AML-193 (cell line): ENCODE results near the gene MUC5AC.
"Not testable (repeated sequence)": the region's sequence is repeated elsewhere in the genome, so short reads cannot be mapped to it uniquely, and the experiment has no call there.

Experiments used
- DNase-seq, 2 experiments: peaks; one replicate each; lab custom pipeline; 2025; lab: John Stamatoyannopoulos, UW

MUC5AC gene

DNA sequence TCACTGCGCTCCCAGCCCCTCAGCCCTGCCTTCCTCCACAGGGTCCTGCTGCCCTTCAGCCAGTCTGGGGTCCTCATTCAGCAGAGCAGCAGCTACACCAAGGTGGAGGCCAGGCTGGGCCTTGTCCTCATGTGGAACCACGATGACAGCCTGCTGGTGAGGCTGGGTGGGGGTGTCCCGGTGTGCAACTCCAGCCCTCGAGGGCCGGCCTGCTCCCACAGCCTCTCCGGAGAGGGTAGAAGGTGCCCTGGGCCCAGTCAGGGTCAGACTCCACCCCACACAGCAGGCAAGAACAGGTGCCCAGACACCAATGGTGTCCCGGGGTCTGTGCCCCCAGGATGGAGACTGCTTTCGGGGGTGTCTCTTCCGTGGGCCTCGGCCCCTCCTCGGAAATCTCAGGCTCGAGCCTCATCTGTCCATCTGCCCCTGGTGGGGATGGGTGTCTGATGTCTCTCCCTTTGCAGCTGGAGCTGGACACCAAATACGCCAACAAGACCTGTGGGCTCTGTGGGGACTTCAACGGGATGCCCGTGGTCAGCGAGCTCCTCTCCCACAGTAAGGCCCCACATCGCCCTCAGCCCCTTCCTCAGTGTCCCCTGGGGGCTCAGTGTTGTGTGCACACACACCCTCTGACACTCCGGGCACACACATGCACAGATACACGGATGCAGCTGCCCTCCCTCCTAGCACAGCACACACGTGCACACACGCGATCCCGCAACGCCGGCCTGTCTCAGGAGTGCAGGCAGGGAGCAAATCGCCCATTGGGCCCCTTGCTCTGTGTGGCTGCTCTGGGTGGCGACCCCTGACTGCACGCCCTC, 4.9 kb downstream of the MUC5AC start:
- no peak for DNase-seq

DNA sequence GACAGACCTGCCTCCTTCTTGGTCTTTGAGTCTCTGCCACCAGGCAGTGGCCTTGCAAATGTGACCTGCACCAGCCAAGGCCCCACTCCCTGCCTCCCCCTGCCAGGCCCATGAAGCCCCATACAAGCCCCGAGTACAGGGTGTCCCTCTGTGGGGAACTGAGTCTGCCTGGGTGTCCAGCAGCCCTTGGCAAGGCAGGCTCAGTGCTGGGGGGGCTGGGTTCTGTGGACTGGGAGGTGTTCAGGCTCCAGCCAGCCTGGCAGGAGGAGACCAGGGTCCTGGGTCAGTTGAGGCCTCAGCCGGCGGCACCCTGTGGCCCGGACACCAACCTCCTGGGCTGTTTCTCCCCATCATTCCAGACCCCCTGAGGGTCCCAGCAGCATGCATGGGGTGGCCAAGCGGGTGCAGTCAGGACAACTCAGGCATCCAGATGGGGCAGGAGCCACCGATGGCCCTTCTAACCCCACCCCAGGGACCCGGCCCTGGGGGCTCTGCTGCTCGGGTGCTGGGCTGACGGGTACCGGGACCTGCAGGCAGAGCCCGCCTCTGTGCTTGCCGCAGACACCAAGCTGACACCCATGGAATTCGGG, 5.7 kb downstream of the MUC5AC start:
- DNase-seq = no peak

DNA sequence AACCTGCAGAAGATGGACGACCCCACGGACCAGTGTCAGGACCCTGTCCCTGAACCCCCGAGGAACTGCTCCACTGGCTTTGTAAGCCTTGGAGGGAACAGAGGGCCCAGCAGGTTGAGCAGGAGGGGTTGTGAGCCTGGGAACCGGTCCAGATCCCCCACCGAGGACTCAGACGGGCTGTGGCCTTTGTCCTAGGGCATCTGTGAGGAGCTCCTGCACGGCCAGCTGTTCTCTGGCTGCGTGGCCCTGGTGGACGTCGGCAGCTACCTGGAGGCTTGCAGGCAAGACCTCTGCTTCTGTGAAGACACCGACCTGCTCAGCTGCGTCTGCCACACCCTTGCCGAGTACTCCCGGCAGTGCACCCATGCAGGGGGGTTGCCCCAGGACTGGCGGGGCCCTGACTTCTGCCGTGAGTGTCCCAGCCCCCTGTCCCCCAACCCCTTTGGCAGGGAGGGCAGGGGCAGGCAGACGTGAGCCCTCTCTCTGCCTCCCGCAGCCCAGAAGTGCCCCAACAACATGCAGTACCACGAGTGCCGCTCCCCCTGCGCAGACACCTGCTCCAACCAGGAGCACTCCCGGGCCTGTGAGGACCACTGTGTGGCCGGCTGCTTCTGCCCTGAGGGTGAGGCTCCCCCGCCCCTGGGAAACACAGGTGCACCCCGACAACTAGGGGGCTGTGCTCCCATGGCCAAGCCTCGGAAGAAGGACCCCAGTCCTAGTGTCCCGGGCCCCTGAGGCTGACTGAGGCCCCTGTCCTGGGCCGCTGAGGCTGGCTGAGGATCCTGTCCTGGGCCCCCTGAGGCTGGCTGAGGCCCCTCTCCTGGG, 6.4 kb downstream of the MUC5AC start:
- DNase-seq = no peak

DNA sequence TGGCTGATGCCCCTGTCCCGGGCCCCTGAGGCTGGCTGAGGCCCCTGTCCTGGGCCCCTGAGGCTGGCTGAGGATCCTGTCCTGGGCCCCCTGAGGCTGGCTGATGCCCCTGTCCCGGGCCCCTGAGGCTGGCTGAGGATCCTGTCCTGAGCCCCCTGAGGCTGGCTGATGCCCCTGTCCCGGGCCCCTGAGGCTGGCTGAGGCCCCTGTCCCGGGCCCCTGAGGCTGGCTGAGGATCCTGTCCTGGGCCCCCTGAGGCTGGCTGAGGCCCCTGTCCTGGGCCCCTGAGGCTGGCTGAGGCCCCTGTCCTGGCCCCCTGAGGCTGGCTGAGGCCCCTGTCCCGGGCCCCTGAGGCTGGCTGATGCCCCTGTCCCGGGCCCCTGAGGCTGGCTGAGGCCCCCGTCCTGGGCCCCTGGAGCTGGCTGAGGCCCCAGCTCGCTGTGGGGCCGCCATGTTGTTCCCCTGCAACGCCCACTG, 7.1 kb downstream of the MUC5AC start:
- not testable (repeated sequence) for DNase-seq

DNA sequence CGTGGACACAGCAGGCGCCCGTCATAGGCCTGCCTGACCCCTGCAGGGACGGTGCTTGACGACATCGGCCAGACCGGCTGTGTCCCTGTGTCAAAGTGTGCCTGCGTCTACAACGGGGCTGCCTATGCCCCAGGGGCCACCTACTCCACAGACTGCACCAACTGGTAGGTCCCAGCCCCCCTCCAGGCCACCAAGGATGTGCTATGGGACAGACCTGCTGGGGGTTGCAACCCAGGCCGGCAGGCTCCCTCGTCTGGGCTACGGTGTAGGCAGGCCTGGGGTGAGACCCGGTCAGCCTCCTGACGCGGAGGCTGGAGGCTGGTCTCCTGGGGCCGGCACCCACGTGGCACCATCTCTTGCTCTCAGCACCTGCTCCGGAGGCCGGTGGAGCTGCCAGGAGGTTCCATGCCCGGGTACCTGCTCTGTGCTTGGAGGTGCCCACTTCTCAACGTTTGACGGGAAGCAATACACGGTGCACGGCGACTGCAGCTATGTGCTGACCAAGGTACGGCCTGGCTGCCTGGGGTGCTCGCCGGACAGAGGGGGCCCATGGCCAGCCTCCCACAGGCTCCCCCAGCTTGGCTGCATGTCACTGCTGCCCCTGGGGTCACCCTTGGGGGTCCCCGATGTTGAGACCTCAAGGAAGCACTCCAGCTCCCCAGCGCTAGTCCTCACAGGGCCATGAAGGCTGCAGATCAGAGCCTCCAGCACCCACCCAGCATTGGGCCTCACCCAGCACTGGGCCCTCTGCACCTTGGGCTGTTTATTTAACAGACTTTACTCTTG, 7.7 kb downstream of the MUC5AC start:
- DNase-seq = no peak

DNA sequence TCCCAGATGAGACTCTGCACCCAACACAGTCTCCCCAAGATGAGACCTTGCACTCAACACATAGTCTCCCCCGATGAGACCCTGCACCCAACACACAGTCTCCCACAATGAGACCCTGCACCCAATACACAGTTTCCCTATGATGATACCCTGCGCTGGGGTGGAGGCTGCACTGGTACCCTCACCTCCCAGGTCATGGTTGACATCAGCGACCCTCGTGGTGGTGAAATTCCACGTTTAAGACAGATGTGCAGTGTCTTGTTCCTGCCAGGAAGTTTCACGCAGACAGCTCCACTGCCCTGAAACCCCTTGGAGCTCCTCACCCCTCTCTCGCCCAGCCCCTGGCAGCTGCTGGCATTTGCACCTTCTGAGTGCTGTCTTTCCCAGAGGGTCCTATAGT, 9.5 kb downstream of the MUC5AC start:
- no peak for DNase-seq

DNA sequence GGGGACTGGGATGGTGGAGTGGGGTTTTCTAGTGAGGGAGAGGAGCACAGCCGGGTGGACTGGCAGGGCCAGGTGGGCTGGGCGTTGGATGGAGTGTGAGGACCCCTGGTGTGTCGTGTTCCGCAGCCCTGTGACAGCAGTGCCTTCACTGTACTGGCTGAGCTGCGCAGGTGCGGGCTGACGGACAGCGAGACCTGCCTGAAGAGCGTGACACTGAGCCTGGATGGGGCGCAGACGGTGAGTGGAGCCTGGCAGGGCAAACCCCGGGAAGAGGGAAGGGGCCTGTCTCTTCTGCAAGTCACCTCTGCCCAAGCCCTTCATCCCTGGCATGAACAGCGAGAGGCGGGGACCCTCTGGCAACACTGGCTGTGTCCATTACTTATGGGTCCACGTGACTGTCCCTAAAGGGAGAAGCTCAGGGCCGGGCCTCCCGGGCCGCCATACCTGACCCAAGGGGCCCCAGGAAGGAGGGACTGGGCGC, 10.0 kb downstream of the MUC5AC start:
- DNase-seq = no peak

DNA sequence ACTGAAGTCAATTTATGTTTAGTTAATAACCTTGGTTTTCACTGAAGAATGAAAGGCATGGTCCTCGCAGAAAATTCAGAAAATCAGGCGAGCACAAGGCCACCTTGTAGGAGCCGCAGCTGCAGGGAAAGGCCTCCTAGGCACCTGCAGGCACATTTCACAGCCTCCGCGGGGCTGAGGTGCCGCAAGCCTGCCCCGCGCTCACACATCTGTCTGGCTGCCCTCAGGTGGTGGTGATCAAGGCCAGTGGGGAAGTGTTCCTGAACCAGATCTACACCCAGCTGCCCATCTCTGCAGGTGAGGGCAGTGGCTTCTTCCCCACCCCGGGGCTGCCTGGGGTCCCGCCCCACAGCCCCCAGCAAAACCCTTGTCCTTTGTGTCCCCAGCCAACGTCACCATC, 10.5 kb downstream of the MUC5AC start:
- DNase-seq = no peak

DNA sequence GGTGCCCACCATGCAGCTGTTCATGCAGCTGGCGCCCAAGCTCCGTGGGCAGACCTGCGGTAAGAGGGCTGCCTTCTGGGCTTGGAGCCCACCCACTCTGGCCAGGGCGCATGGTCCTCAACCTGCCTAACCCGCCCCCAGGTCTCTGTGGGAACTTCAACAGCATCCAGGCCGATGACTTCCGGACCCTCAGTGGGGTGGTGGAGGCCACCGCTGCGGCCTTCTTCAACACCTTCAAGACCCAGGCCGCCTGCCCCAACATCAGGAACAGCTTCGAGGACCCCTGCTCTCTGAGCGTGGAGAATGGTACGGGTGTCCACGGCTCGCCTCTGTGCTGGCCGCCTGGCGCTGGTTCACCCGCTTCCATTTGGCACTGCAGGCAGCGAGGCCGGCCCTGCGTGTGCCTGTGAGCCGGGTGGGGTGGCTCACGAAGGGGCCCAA, 11.0 kb downstream of the MUC5AC start:
- no peak for DNase-seq

DNA sequence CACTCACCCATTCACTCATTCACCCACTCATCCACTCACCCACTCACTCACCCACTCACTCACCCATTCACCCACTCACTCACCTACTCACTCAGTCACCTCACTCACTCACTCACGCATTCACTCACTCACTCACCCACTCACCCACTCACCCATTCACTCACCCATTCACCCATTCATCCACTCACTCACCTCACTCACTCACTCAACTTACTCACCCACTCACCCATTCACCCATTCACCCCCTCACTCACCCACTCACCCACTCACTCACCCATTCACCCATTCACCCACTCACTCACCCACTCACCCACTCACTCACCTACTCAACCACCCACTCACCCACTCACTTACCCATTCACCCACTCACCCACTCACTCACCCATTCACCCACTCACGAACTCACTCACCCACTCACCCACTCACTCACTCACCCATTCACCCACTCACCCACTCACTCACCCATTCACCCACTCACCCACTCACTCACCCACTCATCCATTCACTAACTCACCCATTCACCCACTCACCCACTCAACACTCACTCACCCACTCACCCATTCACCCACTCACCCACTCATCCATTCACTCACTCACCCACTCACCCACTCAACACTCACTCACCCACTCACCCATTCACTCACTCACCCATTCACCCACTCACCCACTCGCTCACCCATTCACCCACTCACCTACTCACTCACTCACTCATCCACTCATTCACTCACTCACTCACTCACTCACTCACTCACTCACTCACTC, 13.7 kb downstream of the MUC5AC start:
- DNase-seq = no peak

DNA sequence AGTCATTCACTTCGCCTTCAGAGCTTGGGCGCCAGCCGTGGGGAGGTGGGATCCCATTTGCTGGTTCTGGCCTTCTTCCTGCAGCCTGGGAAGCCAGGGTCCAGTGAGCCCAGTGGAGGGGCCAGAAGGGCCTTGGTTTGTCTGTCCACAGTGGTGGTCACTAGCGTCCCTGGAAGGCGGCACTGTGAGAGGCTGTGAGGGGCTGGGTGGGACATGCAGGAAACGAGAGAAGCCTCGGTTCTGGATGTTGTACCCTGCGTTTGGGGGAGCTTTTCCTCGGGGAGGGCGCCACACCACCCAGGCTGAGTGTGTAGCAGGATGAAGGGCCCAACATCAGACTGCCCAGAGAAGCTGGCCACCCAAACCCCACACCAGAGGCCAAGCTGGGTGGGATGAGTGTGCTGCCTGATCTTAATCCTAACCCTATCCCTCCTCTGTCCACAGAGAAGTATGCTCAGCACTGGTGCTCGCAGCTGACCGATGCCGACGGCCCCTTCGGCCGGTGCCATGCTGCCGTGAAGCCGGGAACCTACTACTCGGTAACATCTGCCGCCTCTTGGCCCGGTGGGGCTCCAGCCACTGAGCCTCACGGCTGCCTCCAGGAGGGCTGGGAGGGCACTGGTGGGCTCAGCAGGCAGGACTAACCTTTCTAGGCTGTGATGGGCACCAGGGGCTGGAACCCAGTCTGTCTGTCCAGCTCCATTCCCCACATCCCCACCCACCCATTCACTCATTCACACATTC, 14.4 kb downstream of the MUC5AC start:
- DNase-seq = no peak

DNA sequence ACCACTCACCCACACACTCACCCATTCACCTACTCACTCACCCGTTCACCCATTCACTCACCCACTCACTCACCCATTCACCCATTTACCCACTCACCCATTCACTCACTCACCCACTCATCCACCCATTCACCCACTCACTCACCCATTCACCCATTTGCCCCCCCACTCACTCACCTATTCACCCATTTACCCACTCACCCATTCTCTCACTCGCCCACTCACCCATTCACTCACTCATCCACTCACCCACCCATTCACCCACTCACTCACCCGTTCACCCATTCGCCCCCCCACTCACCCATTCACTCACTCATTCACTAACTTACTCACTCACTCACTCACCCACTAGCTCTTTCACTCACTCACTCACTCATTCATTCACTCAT, 15.0 kb downstream of the MUC5AC start:
- DNase-seq = no peak

DNA sequence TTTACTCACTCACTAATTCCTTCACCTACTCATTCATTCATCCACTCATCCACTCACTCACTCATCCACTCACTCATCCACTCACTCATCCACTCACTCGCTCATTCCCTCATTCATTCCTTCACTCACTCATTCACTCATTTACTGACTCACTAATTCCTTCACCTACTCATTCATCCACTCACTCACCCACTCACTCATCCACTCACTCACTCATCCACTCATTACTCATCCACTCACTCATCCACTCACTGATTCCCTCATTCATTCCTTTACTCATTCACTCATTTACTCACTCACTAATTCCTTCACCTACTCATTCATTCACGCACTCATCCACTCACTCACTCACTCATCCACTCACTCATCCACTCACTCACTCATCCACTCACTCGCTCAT, 15.6 kb downstream of the MUC5AC start:
- DNase-seq = not testable (repeated sequence)

DNA sequence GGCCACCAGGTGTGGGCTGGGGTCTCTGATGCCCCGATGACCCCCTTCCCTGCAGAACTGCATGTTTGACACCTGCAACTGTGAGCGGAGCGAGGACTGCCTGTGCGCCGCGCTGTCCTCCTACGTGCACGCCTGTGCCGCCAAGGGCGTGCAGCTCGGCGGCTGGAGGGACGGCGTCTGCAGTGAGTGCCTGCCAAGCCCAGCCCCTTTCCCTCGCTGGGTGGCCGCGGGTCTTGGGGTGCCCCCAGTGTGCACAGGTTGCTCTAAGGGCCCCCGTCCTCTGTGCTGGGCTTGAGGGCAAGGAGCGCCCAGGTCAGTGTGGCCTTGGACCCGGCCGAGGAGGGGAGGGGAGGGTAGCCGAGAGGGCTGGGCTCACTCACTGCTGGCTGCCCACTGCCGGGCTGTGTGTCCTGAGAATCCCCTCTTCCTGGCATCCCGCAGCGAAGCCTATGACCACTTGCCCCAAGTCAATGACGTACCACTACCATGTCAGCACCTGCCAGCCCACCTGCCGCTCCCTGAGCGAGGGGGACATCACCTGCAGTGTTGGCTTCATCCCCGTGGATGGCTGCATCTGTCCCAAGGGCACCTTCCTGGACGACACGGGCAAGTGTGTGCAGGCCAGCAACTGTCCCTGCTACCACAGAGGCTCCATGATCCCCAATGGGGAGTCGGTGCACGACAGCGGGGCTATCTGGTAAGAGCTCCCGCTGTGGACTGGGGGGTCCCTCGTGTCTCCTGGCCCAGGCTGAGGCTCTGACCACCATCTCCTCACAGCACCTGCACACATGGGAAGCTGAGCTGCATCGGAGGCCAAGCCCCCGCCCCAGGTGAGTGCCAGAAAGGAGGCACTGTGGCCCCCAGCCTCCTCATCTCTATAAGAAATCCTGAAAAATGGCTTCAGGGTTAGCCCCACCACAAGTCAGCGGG, 17.0 kb downstream of the MUC5AC start:
- DNase-seq = no peak

DNA sequence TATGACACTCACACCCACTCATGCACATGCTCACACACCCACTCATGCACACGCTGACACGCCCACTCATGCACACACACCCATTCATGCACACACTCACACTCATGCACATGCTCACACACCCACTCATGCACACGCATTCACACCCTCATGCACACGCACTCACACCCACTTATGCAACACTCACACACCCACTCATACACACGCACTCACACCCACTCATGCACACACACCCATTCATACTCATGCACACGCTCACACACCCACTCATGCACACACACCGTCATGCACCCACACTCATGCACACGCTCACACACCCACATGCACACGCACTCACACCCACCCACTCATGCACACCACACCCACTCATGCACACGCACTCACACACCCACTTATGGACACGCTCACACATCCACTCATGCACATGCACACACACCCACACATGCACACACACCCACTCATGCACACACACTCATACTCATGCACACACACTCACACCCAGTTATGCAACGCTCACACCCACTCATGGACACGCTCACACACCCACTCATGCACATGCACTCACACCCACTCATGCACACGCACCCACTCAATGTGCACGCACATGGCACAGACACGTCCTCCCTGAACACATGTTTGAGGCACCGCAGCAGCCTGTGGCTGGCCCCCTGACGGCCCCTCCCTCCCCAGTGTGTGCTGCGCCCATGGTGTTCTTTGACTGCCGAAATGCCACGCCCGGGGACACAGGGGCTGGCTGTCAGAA, 17.9 kb downstream of the MUC5AC start:
- no peak for DNase-seq

DNA sequence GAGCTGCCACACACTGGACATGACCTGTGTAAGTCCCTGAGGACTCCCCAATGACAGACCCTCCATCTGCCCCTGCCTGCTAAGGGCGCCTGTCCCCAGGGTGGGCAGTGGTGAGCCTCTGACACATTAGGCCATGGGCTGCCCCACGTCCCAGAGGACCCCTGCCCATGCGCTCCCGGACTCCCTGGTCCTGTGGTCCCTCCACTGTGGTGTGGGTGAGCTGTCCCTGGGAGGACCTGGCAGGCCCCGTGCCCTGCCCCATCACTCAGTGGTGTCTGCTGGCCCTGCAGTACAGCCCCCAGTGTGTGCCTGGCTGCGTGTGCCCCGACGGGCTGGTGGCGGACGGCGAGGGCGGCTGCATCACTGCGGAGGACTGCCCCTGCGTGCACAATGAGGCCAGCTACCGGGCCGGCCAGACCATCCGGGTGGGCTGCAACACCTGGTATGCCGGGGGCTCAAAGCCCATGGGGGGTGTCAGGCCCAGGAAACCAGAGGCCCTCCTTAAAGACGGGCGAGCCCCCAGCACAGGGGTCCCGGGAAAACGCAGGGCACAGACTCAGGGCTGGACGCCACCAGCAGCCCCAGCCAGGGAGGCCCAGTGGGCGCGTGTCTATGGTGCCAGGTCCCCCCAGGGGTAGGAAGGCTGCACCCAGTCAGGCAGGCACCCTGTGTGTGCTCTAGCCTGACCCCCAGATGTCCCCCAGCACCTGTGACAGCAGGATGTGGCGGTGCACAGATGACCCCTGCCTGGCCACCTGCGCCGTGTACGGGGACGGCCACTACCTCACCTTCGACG, 18.7 kb downstream of the MUC5AC start:
- no peak for DNase-seq

DNA sequence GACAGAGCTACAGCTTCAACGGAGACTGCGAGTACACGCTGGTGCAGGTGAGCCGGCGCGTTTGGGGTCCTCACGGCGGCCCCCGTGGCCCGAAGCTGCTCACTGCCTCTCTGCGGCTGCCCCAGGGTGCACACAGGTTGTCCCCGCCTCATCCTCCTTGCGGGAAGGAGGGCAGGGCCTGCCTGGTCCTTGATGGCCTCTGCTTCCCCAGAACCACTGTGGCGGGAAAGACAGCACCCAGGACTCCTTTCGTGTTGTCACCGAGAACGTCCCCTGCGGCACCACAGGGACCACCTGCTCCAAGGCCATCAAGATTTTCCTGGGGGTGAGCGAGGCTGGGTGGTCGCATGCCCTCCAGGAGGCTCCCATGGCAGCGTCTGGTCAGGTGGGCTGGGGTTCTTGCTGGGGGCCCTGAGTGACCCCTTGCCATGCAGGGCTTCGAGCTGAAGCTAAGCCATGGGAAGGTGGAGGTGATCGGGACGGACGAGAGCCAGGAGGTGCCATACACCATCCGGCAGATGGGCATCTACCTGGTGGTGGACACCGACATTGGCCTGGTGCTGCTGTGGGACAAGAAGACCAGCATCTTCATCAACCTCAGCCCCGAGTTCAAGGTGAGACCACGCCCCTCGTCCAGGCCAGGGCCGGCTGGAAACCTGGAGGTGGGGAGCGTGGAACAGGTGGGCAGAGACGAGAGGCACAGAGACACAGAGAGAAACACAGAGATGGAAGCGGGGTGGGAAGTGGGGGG, 19.4 kb downstream of the MUC5AC start:
- no peak for DNase-seq
